Measurements from ENCODE around the gene SRRM3. TPM values are rescaled to one million over a fixed set of nuclear protein-coding genes. Genes with fewer than 3 reads are reported as not detected.
A peak's percentile ranks its signal among the peaks of the same experiment; 100 is the strongest.
"Not testable (repeated sequence)": the region's sequence is repeated elsewhere in the genome, so short reads cannot be mapped to it uniquely, and the experiment has no call there.

The SRRM3 gene
- total RNA-seq, 2 donors from 2014 or later = 1.6 to 4.3 TPM

- Histone ChIP-seq H3K4me1 (ENCODE audit: control insufficient read depth in 1 of 2, low read depth in 2 of 2) (peaks cover 2 to 12% of the 10 kb centered on the region in 2 donors), H3K9me3 (no peaks in the 10 kb centered on the region), H3K36me3 (no peaks in the 10 kb centered on the region), H3K27ac (no peak overlapping the region), H3K4me3 (peak overlapping the region; percentile 71), H3K27me3 (replicated peaks; ENCODE audit: insufficient read depth) (no peaks in the 10 kb centered on the region)
- DNase-seq (ENCODE audit: low spot score) (no peak), ATAC-seq (ENCODE audit: insufficient number of reproducible peaks, low FRiP score, low read depth) (no peak)
- TF ChIP-seq CTCF (IDR thresholded peaks at IDR 0.05) = no peak
Observed at GRCh38 chr7:76283254-76284159, 81.8 kb downstream of the SRRM3 start.

- ATAC-seq (ENCODE audit: insufficient number of reproducible peaks, low FRiP score, low read depth) = no peak
- Histone ChIP-seq H3K36me3 (no peaks in the 10 kb centered on the region), H3K4me3 (no peak overlapping the region), H3K9me3 (no peaks in the 10 kb centered on the region), H3K27me3 (replicated peaks; ENCODE audit: insufficient read depth) (no peaks in the 10 kb centered on the region), H3K27ac (no peak overlapping the region), H3K4me1 (ENCODE audit: control insufficient read depth in 1 of 2, low read depth in 2 of 2) (peaks cover 2 to 11% of the 10 kb centered on the region in 2 donors)
- no peak for DNase-seq (ENCODE audit: low spot score)
- no peak for TF ChIP-seq CTCF (IDR thresholded peaks at IDR 0.05)
Observed at GRCh38 chr7:76285604-76286374, 84.1 kb downstream of the SRRM3 start.

- no peaks in the 10 kb centered on the region for H3K27me3 ChIP-seq (replicated peaks; ENCODE audit: insufficient read depth)
- no peak overlapping the region for H3K27ac ChIP-seq
- no peaks in the 10 kb centered on the region for H3K36me3 ChIP-seq
- no peak for ATAC-seq (ENCODE audit: insufficient number of reproducible peaks, low FRiP score, low read depth)
- no peak for DNase-seq (ENCODE audit: low spot score)
- no peak overlapping the region for H3K4me3 ChIP-seq
- H3K9me3 ChIP-seq = no peaks in the 10 kb centered on the region
- TF ChIP-seq CTCF (IDR thresholded peaks at IDR 0.05) = no peak
- peaks cover 6 to 13% of the 10 kb centered on the region in 2 donors for H3K4me1 ChIP-seq (ENCODE audit: control insufficient read depth in 1 of 2, low read depth in 2 of 2)
Observed at GRCh38 chr7:76286842-76287403, 85.2 kb downstream of the SRRM3 start.

- H3K4me3 ChIP-seq; H3K9me3 ChIP-seq; ATAC-seq (ENCODE audit: insufficient number of reproducible peaks, low FRiP score, low read depth); DNase-seq (ENCODE audit: low spot score); H3K27me3 ChIP-seq (replicated peaks; ENCODE audit: insufficient read depth); H3K36me3 ChIP-seq: not testable (repeated sequence)
- Histone ChIP-seq H3K4me1 (ENCODE audit: control insufficient read depth in 1 of 2, low read depth in 2 of 2) (peaks cover 30 to 41% of the 10 kb centered on the region in 2 donors), H3K27ac (peak overlapping the region; percentile 62 to 95)
Observed at GRCh38 chr7:76290847-76291350, 89.2 kb downstream of the SRRM3 start.

GRCh38 chr7:76291351-76292212, 89.9 kb downstream of the SRRM3 start:
- Histone ChIP-seq H3K27ac (peak overlapping the region; percentile 95 to 98), H3K27me3 (replicated peaks; ENCODE audit: insufficient read depth) (no peaks in the 10 kb centered on the region), H3K36me3 (no peaks in the 10 kb centered on the region), H3K4me3 (peak overlapping the region; percentile 62), H3K9me3 (no peaks in the 10 kb centered on the region), H3K4me1 (ENCODE audit: control insufficient read depth in 1 of 2, low read depth in 2 of 2) (peaks cover 37 to 48% of the 10 kb centered on the region in 2 donors)
- peak; percentile 48 for ATAC-seq (ENCODE audit: insufficient number of reproducible peaks, low FRiP score, low read depth)
- peak; percentile 98 for TF ChIP-seq CTCF (IDR thresholded peaks at IDR 0.05)
- DNase-seq (ENCODE audit: low spot score) = peak; percentile 81

Measured in thoracic aorta (tissue), 2 donors.